ENCODE data around the gene NEURL4.
"Not testable (repeated sequence)": the region's sequence is repeated elsewhere in the genome, so short reads cannot be mapped to it uniquely, and the experiment has no call there.

NEURL4 gene

GRCh38 chr17:7352910-7353635 lies 23.9 kb upstream of the NEURL4 start:
- H3K36me3 Mint-ChIP-seq: peaks cover 24% of the 10 kb centered on the region

GRCh38 chr17:7352503-7352889 lies 23.4 kb upstream of the NEURL4 start:
- no peak for ATAC-seq
- H3K4me3 Mint-ChIP-seq: peak overlapping the region; percentile 95
- no peaks in the 10 kb centered on the region for H3K9me3 Mint-ChIP-seq
- peaks cover 63% of the 10 kb centered on the region for H3K4me1 Mint-ChIP-seq
- peaks cover 29% of the 10 kb centered on the region for H3K36me3 Mint-ChIP-seq
- peak overlapping the region; percentile 87 for H3K27ac Mint-ChIP-seq
- H3K27me3 Mint-ChIP-seq: no peaks in the 10 kb centered on the region

More at GRCh38 chr17:7352910-7353635, 23.9 kb upstream of the NEURL4 start:
- H3K4me1 Mint-ChIP-seq: peaks cover 63% of the 10 kb centered on the region
- peak overlapping the region; percentile 87 for H3K27ac Mint-ChIP-seq
- peak overlapping the region; percentile 95 for H3K4me3 Mint-ChIP-seq
- ATAC-seq: no peak
- no peaks in the 10 kb centered on the region for H3K9me3 Mint-ChIP-seq
- H3K27me3 Mint-ChIP-seq: no peaks in the 10 kb centered on the region

DNA sequence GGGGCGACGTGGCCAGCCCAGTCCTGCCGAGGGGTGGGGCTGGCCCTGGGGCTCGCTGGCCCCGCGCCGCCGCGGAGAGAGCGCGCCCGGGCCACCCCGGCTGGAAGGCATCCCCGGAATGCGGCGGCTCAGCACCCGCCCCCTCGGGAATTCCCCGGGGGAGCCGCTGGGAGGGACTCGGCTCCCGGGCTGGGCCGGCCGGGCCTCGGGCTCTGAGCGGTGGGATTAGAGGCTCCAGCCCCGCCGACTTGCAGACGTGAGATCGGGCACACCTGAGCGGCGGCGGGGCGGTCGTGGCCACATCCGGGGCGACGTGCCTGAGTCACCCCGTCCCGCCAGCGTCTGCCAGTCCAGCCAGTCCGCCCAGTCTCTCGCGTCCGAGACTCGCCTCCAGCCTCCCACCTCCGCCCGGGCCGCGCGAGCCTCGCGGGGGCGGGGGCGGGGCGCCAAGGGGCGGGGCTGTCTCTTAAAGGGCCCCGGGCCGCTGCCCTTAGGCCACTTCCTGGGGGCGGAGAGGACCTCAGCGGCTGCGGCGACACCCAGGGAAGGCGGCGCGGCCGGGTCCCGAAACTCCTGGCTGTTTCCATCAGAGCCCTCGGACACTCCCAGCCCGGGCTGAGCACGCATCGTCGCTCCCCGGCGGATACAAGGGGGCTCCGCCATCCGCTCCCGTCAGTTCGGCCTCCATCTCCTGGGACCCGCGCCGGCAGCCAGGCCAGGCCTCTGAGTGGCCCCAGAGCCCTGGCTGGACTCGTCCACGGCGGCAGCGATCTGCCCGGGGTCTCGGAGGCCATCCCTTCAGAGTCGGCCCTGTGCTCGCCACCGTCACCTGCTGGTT lies 22.7 kb upstream of the NEURL4 start, which contains the start of gene KCTD11:
KCTD11 (plus strand) TSS at position 498 of the 838 bp plus-strand sequence.
- Mint-ChIP-seq H3K36me3 (peaks cover 35% of the 10 kb centered on the region), H3K4me3 (peak within 1 kb of the TSS; percentile 95), H3K27ac (peak within 1 kb of the TSS; percentile 87), H3K27me3 (no peaks in the 10 kb centered on the region), H3K4me1 (peaks cover 63% of the 10 kb centered on the region), H3K9me3 (no peaks in the 10 kb centered on the region)
- peak; percentile 82 for ATAC-seq

DNA sequence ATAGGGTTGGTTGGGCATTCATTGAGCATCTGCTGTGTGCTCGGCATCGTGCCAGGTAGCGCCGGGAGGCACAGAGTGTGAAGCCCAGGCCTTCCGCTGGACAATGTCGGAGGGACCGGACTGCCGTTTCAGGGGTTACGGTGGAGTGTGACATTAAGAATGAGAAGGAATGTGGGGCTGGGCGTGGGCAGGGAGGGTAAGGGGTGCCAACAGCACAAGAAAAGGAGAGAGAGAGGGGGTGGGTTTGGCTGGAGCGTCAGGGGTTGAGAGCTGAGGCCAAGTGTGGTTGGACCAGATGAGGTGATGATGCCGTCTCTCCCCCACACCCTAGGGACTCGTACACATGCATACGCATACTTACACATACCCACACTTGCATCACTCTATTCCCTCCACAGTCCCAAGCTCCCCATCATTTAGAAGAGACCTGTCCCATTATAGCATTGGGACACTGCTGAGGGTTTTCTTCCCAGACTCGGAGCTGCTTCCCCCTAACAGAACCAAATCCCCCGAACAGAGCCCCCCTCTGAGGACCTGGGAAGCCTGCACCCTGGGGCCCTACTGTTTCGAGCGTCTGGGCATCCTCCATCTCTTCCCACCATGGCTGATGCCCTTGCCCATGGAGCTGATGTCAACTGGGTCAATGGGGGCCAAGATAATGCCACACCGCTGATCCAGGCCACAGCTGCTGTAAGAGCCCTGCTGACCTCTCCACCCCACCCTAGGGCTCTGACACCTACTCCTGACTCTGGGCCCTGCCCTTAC lies 19.5 kb upstream of the NEURL4 start:
- ATAC-seq: no peak
- Mint-ChIP-seq H3K27ac (peak overlapping the region; percentile 48), H3K4me3 (no peak overlapping the region), H3K36me3 (peaks cover 60% of the 10 kb centered on the region), H3K9me3 (no peaks in the 10 kb centered on the region), H3K27me3 (no peaks in the 10 kb centered on the region), H3K4me1 (peaks cover 54% of the 10 kb centered on the region)

DNA sequence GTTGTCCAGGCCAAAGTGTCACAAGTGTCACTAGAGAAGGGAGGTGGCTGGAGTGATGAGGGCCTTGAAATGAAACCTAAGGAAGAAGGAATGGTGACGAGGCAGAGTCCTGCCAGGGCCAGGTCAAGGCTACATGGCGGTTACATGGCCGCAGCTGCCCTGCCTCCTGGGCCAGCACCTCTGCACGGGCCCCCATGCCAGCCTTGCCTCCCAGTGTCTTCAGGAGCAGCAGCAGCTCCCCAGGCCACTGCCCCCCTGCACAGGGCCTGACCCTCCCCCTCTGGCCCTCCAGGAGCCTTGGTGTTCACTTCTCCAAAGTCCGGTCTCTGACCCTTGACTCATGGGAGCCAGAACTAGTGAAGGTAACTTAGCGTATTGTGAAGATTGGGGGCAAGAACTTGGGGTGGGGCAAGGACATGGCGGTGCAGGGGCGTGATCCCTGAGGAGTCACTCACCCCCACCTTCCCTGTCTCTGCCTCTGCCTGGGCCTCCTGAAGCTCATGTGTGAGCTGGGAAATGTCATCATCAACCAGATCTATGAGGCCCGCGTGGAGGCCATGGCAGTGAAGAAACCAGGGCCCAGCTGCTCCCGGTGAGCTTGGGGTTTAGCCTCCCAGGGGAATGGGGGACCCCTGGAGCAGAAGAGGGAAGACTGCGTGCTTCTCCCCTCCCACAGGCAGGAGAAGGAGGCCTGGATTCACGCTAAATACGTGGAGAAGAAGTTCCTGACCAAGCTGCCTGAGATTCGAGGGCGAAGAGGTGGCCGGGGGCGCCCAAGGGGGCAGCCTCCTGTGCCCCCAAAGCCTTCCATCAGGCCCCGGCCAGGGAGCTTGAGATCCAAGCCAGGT lies 18.7 kb upstream of the NEURL4 start:
- peaks cover 47% of the 10 kb centered on the region for H3K4me1 Mint-ChIP-seq
- peak overlapping the region; percentile 48 for H3K27ac Mint-ChIP-seq
- H3K9me3 Mint-ChIP-seq: no peaks in the 10 kb centered on the region
- ATAC-seq: no peak
- peaks cover 67% of the 10 kb centered on the region for H3K36me3 Mint-ChIP-seq
- H3K27me3 Mint-ChIP-seq: no peaks in the 10 kb centered on the region
- H3K4me3 Mint-ChIP-seq: no peak overlapping the region

DNA sequence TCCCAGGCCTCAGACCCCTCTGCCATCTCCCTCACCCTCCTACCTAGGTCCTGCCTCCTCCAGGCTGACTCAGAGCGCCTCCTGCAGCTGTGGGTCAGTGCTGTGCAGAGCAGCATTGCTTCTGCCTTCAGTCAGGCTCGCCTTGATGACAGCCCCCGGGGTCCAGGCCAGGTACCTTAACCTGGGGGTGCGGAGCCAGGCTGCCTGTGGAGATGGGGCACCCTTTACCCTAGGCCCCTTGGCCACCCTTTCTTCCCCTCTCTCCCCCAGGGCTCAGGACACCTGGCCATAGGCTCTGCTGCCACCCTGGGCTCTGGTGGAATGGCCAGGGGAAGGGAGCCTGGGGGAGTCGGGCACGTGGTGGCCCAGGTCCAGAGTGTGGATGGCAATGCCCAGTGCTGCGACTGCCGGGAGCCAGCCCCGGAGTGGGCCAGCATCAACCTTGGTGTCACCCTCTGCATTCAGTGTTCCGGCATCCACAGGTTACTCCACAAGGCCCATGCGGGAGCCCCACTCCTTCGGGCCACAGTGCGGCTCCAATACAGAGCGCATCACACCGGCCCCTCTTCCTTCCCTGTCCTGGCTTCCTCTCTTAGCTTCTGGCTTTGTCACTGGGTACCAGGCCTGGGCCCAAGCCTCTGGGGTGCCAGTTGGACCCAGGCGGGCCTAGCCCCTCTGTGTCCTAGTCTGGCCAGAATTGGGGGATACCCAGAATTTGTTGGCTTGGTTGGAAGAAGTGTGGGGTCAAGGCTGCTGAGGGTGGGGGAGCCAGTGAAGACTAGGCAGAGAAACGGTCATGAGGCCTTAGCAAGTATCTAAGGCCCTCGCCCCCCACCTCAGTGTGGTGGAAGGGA lies 17.9 kb upstream of the NEURL4 start:
- ATAC-seq: no peak
- Mint-ChIP-seq H3K27ac (no peak overlapping the region), H3K9me3 (no peaks in the 10 kb centered on the region), H3K36me3 (peaks cover 72% of the 10 kb centered on the region), H3K27me3 (no peaks in the 10 kb centered on the region), H3K4me3 (peak overlapping the region; percentile 21), H3K4me1 (peaks cover 40% of the 10 kb centered on the region)

DNA sequence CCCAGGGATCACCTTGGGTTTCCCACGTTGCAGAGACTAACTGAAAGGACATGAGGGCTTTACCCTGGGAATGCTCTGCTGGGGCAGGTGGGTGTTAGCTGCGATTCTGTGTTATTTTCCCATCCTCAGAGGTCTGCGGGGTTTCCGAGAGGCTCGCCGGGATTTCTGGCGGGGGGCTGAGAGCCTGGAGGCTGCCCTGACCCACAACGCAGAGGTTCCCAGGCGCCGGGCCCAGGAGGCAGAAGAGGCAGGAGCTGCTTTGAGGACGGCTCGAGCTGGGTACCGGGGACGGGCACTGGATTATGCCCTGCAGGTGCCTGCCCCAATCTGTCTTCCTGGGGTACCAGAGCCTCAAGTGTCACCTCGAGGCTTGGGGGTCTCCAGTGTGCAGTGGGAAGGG lies 14.1 kb upstream of the NEURL4 start:
- Mint-ChIP-seq H3K4me3 (no peak overlapping the region), H3K27me3 (no peaks in the 10 kb centered on the region), H3K4me1 (peaks cover 21% of the 10 kb centered on the region), H3K9me3 (no peaks in the 10 kb centered on the region), H3K36me3 (peaks cover 71% of the 10 kb centered on the region), H3K27ac (peak overlapping the region; percentile 46)
- no peak for ATAC-seq

DNA sequence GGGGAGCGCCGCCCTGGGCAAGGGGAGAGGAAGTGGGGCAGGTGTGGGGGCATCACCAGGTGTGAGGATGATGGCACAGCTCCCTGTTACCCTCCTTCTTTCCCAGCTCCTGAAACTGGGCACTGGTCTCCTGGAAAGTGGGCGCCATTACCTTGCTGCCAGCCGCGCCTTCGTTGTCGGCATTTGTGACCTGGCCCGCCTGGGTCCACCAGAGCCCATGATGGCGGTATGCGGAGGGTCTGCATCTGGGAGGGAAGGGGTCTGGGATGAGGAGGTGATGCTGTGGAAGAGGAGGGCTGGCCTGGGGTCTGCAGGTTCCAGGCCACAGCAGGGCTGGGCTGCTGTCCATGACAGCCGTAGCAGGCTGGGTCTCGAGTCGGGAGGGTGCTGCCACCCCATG lies 12.7 kb upstream of the NEURL4 start:
- H3K4me1 Mint-ChIP-seq: peaks cover 35% of the 10 kb centered on the region
- no peaks in the 10 kb centered on the region for H3K27me3 Mint-ChIP-seq
- H3K4me3 Mint-ChIP-seq: no peak overlapping the region
- peaks cover 63% of the 10 kb centered on the region for H3K36me3 Mint-ChIP-seq
- peak overlapping the region; percentile 4 for H3K27ac Mint-ChIP-seq
- ATAC-seq: no peak
- no peaks in the 10 kb centered on the region for H3K9me3 Mint-ChIP-seq

DNA sequence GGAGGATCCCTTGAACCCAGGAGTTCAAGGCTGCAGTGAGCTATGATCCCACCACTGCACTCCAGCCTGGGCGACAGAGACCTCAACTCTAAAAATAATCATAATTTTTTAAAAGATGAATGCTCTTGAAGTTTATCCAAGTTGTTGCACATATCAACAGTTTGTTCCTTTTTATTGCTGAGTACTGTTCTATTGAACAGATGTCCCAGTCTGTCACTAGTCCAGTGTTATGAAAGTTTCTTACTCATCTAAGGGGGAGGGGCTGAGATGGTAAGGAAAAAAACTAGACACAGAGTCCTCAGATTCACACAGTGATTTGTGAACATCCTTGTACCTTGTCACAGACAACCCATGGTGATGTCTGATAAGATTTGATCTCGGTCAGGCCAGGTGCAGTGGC lies 11.0 kb upstream of the NEURL4 start:
- peaks cover 42% of the 10 kb centered on the region for H3K4me1 Mint-ChIP-seq
- H3K9me3 Mint-ChIP-seq: no peaks in the 10 kb centered on the region
- ATAC-seq: no peak
- peak overlapping the region; percentile 42 for H3K27ac Mint-ChIP-seq
- no peak overlapping the region for H3K4me3 Mint-ChIP-seq
- no peaks in the 10 kb centered on the region for H3K27me3 Mint-ChIP-seq
- H3K36me3 Mint-ChIP-seq: peaks cover 51% of the 10 kb centered on the region

DNA sequence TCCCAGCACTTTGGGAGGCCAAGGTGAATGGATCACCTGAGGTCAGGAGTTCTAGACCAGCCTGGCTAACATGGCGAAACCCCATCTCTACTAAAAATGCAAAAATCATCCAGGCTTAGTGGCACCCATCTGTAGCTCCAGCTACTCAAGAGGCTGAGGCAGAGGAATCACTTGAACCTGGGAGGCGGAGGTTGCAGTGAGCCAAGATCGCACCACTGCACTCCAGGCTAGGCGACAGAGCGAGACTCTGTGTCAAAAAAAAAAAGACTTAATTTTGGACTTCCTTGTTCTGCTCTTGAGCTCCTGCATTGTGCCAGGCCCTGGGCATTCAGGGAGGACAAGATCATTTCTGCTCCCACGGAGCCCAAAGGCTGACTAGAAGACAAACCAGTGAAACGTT lies 8.5 kb upstream of the NEURL4 start:
- peaks cover 58% of the 10 kb centered on the region for H3K4me1 Mint-ChIP-seq
- not testable (repeated sequence) for H3K9me3 Mint-ChIP-seq, H3K27me3 Mint-ChIP-seq, ATAC-seq
- H3K27ac Mint-ChIP-seq: peak overlapping the region; percentile 85
- peaks cover 32% of the 10 kb centered on the region for H3K36me3 Mint-ChIP-seq
- H3K4me3 Mint-ChIP-seq: peak overlapping the region; percentile 92

DNA sequence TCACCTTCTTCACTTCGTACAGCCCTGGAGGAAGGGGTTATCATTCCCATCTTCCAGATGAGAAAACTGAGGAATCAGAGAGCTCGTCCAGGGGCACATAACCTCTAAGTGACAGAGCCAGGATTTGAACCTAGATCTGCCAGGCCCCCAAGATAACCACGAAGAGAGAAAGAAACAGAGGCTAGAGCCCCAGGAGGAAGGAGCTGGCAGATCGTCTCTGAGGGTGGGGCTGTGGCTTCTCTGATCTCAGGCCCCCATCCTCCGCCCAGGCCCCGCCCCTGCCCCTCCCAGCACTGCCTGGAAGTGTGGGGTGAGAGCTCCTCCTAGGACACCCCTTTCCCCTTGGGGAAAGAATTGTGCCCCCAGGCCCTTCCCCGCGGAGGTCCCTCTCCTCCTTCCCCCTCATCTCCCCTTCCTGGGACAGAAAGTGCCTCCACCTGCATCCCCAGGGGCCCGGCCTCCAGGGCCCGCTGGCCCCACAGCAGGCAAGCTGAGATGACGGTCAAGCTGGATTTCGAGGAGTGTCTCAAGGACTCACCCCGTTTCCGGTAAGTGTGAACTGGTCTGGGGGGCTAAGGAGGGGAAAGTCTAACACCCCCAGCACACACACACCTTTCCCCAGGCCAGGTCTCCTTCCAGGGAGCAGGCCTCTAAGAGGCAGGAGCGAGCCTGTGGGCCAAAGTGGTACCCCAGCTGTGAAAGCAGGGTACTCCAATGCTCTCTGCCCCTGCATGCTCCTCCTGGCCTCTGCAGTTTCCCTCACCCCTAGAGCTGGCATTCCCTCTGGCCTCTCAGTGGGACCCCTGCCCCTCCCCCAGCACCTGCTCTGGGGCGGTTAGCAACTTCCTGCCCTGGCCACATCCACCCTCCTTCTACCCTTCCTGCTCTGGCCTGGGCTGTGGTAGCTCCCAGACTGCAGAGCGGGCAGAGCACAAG lies 7.4 kb upstream of the NEURL4 start, which contains the start of gene ACAP1:
ACAP1 (plus strand) TSS at position 290 of the 936 bp plus-strand sequence; CDS start at position 496, 206 bp downstream.
- H3K27ac Mint-ChIP-seq: peak within 1 kb of the TSS; percentile 85
- H3K4me3 Mint-ChIP-seq: peak within 1 kb of the TSS; percentile 92
- no peaks in the 10 kb centered on the region for H3K9me3 Mint-ChIP-seq
- peak; percentile 97 for ATAC-seq
- no peaks in the 10 kb centered on the region for H3K27me3 Mint-ChIP-seq
- H3K4me1 Mint-ChIP-seq: peaks cover 68% of the 10 kb centered on the region
- H3K36me3 Mint-ChIP-seq: peaks cover 22% of the 10 kb centered on the region

DNA sequence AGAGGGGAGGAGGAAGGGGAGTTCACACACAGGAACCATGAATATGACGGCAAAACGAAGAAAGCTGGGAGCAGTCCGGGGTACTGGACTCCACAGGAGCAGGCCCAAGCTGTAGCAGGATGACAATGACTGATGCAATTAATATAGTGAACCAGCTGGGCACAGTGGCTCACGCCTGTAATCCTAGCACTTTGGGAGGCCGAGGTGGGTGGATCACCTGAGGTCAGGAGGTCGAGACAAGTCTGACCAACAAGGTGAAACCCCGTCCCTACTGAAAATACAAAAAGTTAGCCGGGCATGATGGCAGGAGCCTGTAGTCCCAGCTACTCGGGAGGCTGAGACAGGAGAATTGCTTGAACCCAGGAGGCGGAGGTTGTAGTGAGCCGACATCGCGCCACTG lies 6.6 kb upstream of the NEURL4 start:
- H3K4me1 Mint-ChIP-seq: peaks cover 73% of the 10 kb centered on the region
- peak overlapping the region; percentile 92 for H3K4me3 Mint-ChIP-seq
- H3K36me3 Mint-ChIP-seq: peaks cover 19% of the 10 kb centered on the region
- not testable (repeated sequence) for ATAC-seq, H3K9me3 Mint-ChIP-seq, H3K27me3 Mint-ChIP-seq
- peak overlapping the region; percentile 85 for H3K27ac Mint-ChIP-seq

All from stimulated activated memory B cell treated with anti-CD40 and anti-IgM and Interleukin-4, amounts not matched to agents 10 μg/mL and 1 μg/mL and 100 μg/mL, for 72 hours (primary cell).